ENCODE measurements around the gene FAM78A.

The FAM78A gene

DNA sequence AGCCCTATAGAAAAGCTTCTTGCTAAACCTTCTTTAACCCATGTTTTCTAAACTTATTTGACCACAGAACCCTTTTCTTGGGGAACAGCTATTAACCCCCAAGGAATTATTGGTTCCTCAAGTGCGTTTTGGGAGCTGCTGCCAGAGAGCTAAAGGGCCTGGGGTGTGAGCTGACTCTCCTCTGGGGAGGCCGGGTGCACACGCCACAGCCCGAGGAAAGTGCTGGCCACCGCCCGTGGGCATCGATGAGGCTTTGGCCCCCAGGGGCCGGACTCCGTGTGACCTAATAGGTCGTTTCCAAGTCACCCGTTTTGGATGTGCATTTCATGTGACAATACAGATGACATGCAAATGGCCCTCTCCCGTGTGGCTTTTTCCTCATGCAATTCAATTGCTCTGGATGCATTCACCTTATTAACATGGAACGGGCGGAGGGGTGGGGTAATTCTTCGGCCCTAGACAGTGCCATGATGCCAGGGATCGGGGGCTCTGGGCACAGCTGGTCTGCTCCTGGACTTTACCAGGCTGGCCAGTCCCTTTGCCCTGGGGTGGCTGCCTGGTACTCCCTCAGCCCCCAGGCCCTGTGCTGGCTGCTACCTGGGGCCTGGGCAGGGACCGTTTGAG is 32.7 kb upstream of the FAM78A start:
- Mint-ChIP-seq H3K36me3 (ENCODE audit: low read depth) (no peaks in the 10 kb centered on the region), H3K27ac (no peak overlapping the region), H3K27me3 (ENCODE audit: low read depth) (peaks cover 5% of the 10 kb centered on the region), H3K9me3 (no peaks in the 10 kb centered on the region), H3K4me1 (no peaks in the 10 kb centered on the region), H3K4me3 (no peak overlapping the region)
- TF ChIP-seq, protein P1, sequence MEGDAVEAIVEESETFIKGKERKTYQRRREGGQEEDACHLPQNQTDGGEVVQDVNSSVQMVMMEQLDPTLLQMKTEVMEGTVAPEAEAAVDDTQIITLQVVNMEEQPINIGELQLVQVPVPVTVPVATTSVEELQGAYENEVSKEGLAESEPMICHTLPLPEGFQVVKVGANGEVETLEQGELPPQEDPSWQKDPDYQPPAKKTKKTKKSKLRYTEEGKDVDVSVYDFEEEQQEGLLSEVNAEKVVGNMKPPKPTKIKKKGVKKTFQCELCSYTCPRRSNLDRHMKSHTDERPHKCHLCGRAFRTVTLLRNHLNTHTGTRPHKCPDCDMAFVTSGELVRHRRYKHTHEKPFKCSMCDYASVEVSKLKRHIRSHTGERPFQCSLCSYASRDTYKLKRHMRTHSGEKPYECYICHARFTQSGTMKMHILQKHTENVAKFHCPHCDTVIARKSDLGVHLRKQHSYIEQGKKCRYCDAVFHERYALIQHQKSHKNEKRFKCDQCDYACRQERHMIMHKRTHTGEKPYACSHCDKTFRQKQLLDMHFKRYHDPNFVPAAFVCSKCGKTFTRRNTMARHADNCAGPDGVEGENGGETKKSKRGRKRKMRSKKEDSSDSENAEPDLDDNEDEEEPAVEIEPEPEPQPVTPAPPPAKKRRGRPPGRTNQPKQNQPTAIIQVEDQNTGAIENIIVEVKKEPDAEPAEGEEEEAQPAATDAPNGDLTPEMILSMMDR (IDR thresholded peaks at IDR 0.05; ENCODE audit: unreplicated experiment in 3 of 3): no peak

DNA sequence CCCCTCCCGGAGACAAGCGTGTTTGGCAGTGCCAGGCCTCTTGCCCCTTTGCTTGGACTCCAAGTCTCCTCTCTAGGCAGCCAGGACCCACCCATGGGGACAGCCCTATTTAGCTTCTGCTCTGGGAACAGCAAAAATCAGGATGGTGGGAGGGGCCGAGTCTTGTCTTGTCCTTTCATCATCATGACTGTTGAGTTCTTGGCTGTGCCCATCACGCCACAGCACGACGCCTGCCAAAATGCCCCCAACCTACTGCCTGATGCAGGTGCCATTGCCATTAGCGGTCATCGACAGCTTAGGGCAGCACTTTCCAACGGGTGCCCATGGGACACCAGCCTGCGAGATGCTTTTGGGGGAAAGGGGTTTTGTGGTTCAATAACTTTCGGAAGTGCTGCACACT is 32.1 kb upstream of the FAM78A start:
- Mint-ChIP-seq H3K9me3 (no peaks in the 10 kb centered on the region), H3K36me3 (ENCODE audit: low read depth) (no peaks in the 10 kb centered on the region), H3K27me3 (ENCODE audit: low read depth) (peaks cover 5% of the 10 kb centered on the region), H3K4me1 (no peaks in the 10 kb centered on the region), H3K27ac (no peak overlapping the region), H3K4me3 (no peak overlapping the region)
- TF ChIP-seq, protein P1 (IDR thresholded peaks at IDR 0.05; ENCODE audit: unreplicated experiment in 3 of 3): no peak

DNA sequence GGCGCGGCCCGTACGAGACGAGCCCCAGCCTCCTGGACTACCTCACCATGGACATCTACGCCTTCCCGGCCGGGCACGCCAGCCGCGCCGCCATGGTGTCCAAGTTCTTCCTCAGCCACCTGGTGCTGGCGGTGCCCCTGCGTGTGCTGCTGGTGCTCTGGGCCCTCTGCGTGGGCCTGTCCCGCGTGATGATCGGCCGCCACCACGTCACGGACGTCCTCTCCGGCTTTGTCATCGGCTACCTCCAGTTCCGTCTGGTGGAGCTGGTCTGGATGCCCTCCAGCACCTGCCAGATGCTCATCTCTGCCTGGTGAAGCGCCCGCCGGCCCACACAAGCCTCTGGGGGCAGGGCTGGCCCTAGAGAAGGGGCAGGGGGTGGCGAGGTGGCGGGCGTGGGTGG is 31.7 kb upstream of the FAM78A start:
- H3K27ac Mint-ChIP-seq: no peak overlapping the region
- no peak overlapping the region for H3K4me3 Mint-ChIP-seq
- peaks cover 5% of the 10 kb centered on the region for H3K27me3 Mint-ChIP-seq (ENCODE audit: low read depth)
- H3K9me3 Mint-ChIP-seq: no peaks in the 10 kb centered on the region
- no peaks in the 10 kb centered on the region for H3K36me3 Mint-ChIP-seq (ENCODE audit: low read depth)
- H3K4me1 Mint-ChIP-seq: no peaks in the 10 kb centered on the region
- TF ChIP-seq, protein P1 (IDR thresholded peaks at IDR 0.05; ENCODE audit: unreplicated experiment in 3 of 3): no peak

DNA sequence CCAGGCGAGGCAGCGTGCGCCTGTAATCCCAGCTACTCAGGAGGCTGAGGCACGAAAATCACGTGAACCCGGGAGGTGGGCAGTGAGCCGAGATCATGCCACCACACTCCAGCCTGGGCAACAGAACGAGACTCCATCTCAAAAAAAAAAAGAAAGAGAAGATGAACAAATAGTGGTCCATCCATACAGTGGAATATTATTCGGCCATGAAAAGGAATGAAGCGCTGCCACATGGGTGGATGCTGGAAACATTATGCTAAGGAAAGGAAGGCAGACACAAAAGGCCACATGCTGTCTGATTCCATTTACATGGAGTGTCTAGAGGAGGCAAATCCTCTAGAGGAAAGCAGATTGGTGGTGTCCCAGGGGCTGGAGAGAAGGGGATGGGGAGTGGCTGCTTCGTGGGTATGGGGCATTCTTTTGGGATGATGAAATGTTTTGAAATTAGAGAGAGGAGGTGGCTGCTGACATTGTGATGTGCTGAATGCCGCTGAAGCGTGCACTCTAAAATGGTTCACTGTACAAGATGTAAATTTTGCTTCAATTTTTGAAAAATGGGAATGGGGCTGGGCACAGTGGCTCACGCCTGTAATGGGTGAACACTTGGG is 30.2 kb upstream of the FAM78A start:
- Mint-ChIP-seq H3K27ac (no peak overlapping the region), H3K4me3 (no peak overlapping the region), H3K36me3 (ENCODE audit: low read depth) (no peaks in the 10 kb centered on the region), H3K9me3 (no peaks in the 10 kb centered on the region), H3K4me1 (no peaks in the 10 kb centered on the region), H3K27me3 (ENCODE audit: low read depth) (peaks cover 5% of the 10 kb centered on the region)
- TF ChIP-seq, protein P1 (IDR thresholded peaks at IDR 0.05; ENCODE audit: unreplicated experiment in 3 of 3): no peak

DNA sequence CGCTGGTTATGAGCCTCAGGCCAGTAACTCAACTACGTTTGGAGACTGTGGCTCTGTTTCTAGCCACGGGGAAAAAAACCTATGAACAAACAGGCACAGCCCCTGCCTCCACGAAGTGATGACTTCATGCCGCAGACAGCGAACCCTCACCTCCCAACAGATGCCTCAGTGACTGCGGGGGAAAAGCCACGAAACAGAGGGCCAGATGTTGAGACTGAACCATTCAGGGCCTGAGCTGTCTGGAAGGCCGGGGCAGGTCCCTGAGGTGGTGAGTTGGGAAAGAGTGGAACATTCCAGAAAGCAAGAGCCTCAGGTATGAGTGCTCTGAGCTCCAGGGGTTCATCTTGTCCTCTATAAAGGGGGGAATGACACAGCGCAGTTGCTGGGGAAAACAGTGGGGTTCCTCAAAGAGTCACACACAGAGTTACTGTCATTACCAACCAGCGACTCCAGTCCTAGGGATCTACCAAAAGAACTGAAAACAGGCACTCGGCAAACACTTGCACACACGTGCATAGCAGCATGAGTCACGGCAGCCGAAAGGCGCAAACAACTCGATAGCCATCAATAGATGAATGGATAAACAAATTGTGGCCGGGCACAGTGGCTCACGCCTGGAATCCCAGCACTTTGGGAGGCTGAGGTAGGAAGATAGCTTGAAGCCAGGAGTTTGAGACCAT is 28.5 kb upstream of the FAM78A start:
- H3K4me3 Mint-ChIP-seq: no peak overlapping the region
- no peaks in the 10 kb centered on the region for H3K27me3 Mint-ChIP-seq (ENCODE audit: low read depth)
- TF ChIP-seq, protein P1 (IDR thresholded peaks at IDR 0.05; ENCODE audit: unreplicated experiment in 3 of 3): no peak
- no peaks in the 10 kb centered on the region for H3K36me3 Mint-ChIP-seq (ENCODE audit: low read depth)
- no peaks in the 10 kb centered on the region for H3K4me1 Mint-ChIP-seq
- no peaks in the 10 kb centered on the region for H3K9me3 Mint-ChIP-seq
- no peak overlapping the region for H3K27ac Mint-ChIP-seq

All from nephron (organoid).